Bronchial epithelial cell (primary cell): ENCODE measurements around the gene CYP8B1. TPM values are rescaled to one million over a fixed set of nuclear protein-coding genes. Genes with fewer than 3 reads are reported as not detected.

Experiments
- DNase-seq: peaks from one replicate; pipeline ENCODE4 v3.0.0-alpha.2; 2010; ENCODE audit warnings: low read depth
- FAIRE-seq: peaks from 2 replicates; lab custom pipeline; 2011; peaks lifted over from hg19 to GRCh38; lab: Jason Lieb, UNC
- H3K27me3 ChIP-seq: 2 replicates; pipeline ENCODE4 v1.5.1; 2011; ENCODE audit warnings: low read length; ENCODE audit not compliant: control insufficient read depth, insufficient read depth
- H3K36me3 ChIP-seq: 2 replicates; pipeline ENCODE4 v1.5.1; 2011; ENCODE audit warnings: low read length; ENCODE audit not compliant: control insufficient read depth, insufficient read depth
- H3K4me3 ChIP-seq: 2 replicates; pipeline ENCODE4 v1.5.1; 2011; ENCODE audit warnings: mild to moderate bottlenecking, low read depth, low read length, control low read depth
- total RNA-seq: library from RNA; depleted of rRNA; stranded (reverse); fragments of >200 nt; gene quantifications from 2 replicates; pipeline ENCODE4 v1.2.1, GENCODE V29; 2014
- TF ChIP-seq, protein P1 (sequence below): IDR thresholded peaks from 2 replicates; pipeline ENCODE4 v1.5.1; 2011; ENCODE audit warnings: mild to moderate bottlenecking, moderate library complexity, low read length, control low read depth, inconsistent platforms; ENCODE audit not compliant: insufficient read depth, severe bottlenecking

Gene CYP8B1
- total RNA-seq, 1 donor from 2014 or later = not detected

DNA sequence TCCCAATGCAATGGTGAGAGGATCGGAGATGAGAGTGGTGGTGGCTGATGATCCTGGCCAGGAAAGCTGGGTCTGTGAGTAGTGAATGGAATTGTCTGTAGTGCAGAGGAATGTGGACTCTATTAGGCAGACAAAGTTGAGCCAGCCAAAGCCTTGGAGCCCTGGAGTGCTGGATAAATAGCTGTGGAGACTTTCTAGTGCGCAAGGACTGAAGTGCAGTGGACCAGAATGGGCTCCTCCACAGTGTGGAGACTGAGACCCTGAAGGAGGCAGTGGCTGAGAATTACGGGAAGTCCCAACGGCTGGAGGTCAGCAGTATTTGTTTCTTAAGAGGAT lies 31.1 kb upstream of the CYP8B1 start:
- H3K27me3 ChIP-seq = peaks cover 7% of the 10 kb centered on the region
- FAIRE-seq = peak; percentile 89
- DNase-seq = no peak
- H3K4me3 ChIP-seq = no peak overlapping the region
- TF ChIP-seq, protein P1, sequence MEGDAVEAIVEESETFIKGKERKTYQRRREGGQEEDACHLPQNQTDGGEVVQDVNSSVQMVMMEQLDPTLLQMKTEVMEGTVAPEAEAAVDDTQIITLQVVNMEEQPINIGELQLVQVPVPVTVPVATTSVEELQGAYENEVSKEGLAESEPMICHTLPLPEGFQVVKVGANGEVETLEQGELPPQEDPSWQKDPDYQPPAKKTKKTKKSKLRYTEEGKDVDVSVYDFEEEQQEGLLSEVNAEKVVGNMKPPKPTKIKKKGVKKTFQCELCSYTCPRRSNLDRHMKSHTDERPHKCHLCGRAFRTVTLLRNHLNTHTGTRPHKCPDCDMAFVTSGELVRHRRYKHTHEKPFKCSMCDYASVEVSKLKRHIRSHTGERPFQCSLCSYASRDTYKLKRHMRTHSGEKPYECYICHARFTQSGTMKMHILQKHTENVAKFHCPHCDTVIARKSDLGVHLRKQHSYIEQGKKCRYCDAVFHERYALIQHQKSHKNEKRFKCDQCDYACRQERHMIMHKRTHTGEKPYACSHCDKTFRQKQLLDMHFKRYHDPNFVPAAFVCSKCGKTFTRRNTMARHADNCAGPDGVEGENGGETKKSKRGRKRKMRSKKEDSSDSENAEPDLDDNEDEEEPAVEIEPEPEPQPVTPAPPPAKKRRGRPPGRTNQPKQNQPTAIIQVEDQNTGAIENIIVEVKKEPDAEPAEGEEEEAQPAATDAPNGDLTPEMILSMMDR = no peak
- H3K36me3 ChIP-seq = no peaks in the 10 kb centered on the region

DNA sequence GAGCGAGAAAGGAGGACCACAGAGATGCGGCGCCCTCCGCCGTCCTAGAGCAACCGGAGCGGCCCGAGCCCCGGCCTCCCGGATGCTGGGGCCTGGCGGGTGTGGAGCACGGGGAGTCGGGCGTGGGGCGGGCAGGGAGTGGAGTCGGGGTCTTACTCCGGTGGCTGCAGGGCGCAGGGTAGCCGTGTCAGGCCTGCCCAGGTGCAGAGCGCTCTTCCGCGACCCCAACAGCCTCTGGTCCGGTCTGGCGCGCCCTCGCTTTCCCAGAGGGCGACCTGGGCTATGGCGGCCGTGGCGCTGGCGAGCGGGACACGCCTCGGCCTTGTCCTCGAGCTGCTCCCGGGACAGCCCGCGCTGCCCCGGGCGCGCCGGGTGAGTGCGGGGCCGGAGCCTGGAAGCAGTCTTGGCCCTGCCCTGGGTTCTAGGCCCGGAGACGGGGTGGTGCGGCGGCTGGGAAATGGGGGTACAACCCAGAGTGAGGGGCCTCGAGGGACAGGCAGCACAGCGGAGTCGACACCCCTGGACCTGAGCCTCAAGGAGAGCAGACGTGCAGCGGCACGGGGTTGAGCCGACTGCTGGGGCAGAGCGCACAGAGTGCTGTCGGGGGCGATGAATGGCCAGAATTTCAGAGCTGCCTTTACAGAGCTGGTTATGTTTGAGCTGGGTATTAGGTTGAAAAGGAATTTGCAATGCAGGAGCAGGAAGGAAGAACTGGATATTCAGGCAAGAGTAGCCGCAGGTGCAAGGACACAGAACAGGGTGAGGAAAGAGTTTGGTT lies 30.6 kb upstream of the CYP8B1 start, which contains the start of gene ZNF662:
Gene ZNF662, plus strand, starts transcription at position 73 of the 778 bp plus-strand sequence. CDS start 1,973 bp downstream, outside the sequence.
- no peak for DNase-seq
- Histone ChIP-seq H3K27me3 (peaks cover 7% of the 10 kb centered on the region), H3K4me3 (peak within 1 kb of the TSS; percentile 43), H3K36me3 (no peaks in the 10 kb centered on the region)
- TF ChIP-seq, protein P1 = peak; percentile 1
- FAIRE-seq = no peak

DNA sequence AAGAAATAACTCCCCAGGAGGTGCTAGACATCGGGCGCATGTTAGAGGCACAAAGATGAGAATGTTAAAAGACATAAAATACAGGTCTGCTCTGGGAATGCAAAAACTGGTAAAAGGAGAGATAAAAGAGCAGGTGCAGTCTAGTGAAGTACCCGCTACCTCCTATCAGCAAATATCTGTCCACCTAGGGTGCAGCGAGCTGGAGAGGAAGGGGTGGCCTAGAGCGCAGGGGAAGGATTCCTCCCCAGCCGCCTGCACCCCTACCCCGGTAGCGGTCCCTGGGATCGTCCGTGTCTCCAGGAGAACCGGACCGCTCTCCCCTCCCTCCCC lies 30.0 kb upstream of the CYP8B1 start:
- TF ChIP-seq, protein P1 = no peak
- DNase-seq = no peak

DNA sequence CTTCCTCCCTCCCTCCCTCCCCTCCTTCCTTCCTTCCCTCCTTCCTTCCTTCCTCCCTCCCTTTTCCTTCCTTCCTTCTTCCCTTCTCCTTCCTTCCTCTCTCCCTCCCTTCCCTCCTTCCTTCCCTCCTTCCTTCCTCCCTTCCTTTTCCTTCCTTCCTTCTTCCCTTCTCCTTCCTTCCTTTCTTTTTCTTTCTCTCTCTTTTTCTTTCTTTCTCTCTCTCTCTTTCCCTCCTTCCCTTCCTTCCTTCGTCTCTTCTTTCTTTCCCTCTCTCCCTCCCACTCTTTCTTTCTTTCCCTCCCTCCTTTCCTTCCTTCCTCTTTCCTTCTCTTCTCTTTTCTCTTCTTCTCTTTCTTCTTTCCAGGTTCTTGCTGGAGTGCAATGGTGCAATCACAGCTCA lies 28.4 kb upstream of the CYP8B1 start:
- TF ChIP-seq, protein P1 = no peak
- Histone ChIP-seq H3K36me3 (no peaks in the 10 kb centered on the region), H3K4me3 (no peak overlapping the region), H3K27me3 (peaks cover 7% of the 10 kb centered on the region)
- DNase-seq (no peak), FAIRE-seq (no peak)

More for the DNA sequence above, 30.0 kb upstream of the CYP8B1 start:
- peaks cover 7% of the 10 kb centered on the region for H3K27me3 ChIP-seq
- H3K4me3 ChIP-seq = peak overlapping the region; percentile 43
- FAIRE-seq = no peak
- H3K36me3 ChIP-seq = no peaks in the 10 kb centered on the region

DNA sequence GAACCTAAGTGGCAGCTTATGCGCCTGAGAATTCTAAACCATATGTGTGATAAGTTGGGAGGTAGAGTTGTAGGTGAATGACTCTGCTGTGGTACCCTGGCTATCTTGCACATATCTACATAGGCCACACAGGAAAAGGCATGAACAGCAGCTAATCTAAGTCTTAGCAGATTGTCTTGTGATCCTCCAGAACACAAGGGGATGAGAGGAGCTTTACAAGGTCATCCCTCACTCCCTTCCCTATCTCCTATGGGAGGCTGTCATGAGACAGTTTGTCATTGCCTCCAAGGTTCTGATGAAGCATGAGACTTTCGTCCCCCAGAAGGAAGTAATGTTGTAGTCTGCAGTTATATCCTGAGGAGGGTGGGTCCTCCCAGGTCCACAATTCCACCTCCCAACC lies 26.6 kb upstream of the CYP8B1 start:
- Histone ChIP-seq H3K27me3 (peaks cover 7% of the 10 kb centered on the region), H3K36me3 (no peaks in the 10 kb centered on the region), H3K4me3 (no peak overlapping the region)
- DNase-seq (no peak), FAIRE-seq (no peak)
- TF ChIP-seq, protein P1 = no peak

DNA sequence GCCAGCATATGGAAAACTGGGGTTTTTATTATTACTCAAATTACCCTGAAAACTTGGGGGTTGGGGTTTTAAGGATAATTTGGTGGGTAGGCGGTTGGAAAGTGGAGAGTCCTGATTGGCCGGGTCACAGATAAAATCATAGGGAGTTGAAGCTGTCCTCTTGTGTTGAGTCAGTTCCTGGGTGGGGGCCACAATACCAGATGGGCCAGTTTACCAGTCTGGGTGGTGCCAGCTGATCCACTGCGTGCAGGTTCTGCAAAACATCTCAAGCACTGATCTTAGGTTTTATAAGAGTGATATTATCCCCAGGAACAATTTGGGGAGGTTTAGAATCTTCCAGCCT lies 25.4 kb upstream of the CYP8B1 start:
- FAIRE-seq = no peak
- peaks cover 2% of the 10 kb centered on the region for H3K27me3 ChIP-seq
- TF ChIP-seq, protein P1 = no peak
- H3K36me3 ChIP-seq = no peaks in the 10 kb centered on the region
- DNase-seq = peak; percentile 17
- H3K4me3 ChIP-seq = no peak overlapping the region
